GM21723 (cell line): ENCODE data around the gene KCNMA1.
"Not testable (repeated sequence)": the region's sequence is repeated elsewhere in the genome, so short reads cannot be mapped to it uniquely, and the experiment has no call there.

Experiments
- ATAC-seq: cut with Tn5 transposase; IDR thresholded peaks from one replicate; pipeline ENCODE4 v1.9.1; 2021; ENCODE audit warnings: mild to moderate bottlenecking, moderate library complexity; ENCODE audit not compliant: unreplicated experiment

KCNMA1 gene

GRCh38 chr10:77357185-77357584 is 280.4 kb downstream of the KCNMA1 start:
- no peak for ATAC-seq

GRCh38 chr10:77355844-77356243 is 281.8 kb downstream of the KCNMA1 start:
- no peak for ATAC-seq

GRCh38 chr10:77351386-77351785 is 286.2 kb downstream of the KCNMA1 start:
- ATAC-seq: no peak

GRCh38 chr10:77350711-77351119 is 286.9 kb downstream of the KCNMA1 start:
- ATAC-seq: no peak

- ATAC-seq: no peak
These were observed 287.5 kb downstream of the KCNMA1 start for GRCh38 chr10:77350134-77350533.

- ATAC-seq: no peak
These were observed 288.4 kb downstream of the KCNMA1 start for GRCh38 chr10:77349226-77349625.

- no peak for ATAC-seq
These were observed 288.9 kb downstream of the KCNMA1 start for GRCh38 chr10:77348751-77349150.

GRCh38 chr10:77348082-77348481 is 289.5 kb downstream of the KCNMA1 start:
- ATAC-seq: no peak

GRCh38 chr10:77347052-77347451 is 290.6 kb downstream of the KCNMA1 start:
- ATAC-seq: no peak

- no peak for ATAC-seq
These were observed 296.6 kb downstream of the KCNMA1 start for GRCh38 chr10:77341055-77341454.

- not testable (repeated sequence) for ATAC-seq
These were observed 297.7 kb downstream of the KCNMA1 start for GRCh38 chr10:77339872-77340271.

GRCh38 chr10:77339166-77339565 is 298.4 kb downstream of the KCNMA1 start:
- ATAC-seq: no peak

- ATAC-seq: no peak
These were observed 299.5 kb downstream of the KCNMA1 start for GRCh38 chr10:77338143-77338542.

- no peak for ATAC-seq
These were observed 303.1 kb downstream of the KCNMA1 start for GRCh38 chr10:77334501-77334900.

- ATAC-seq: no peak
These were observed 303.8 kb downstream of the KCNMA1 start for GRCh38 chr10:77333610-77334340.

GRCh38 chr10:77332256-77332655 is 305.4 kb downstream of the KCNMA1 start:
- no peak for ATAC-seq

- ATAC-seq: no peak
These were observed 309.3 kb downstream of the KCNMA1 start for GRCh38 chr10:77328272-77328816.

GRCh38 chr10:77325233-77325537 is 312.4 kb downstream of the KCNMA1 start:
- no peak for ATAC-seq

- no peak for ATAC-seq
These were observed 315.8 kb downstream of the KCNMA1 start for GRCh38 chr10:77321838-77322237.

GRCh38 chr10:77320971-77321471 is 316.6 kb downstream of the KCNMA1 start:
- ATAC-seq: no peak

GRCh38 chr10:77319557-77319956 is 318.1 kb downstream of the KCNMA1 start:
- no peak for ATAC-seq

- no peak for ATAC-seq
These were observed 318.9 kb downstream of the KCNMA1 start for GRCh38 chr10:77318739-77319138.

GRCh38 chr10:77317221-77317620 is 320.4 kb downstream of the KCNMA1 start:
- no peak for ATAC-seq
